Sigmoid colon (tissue), 4 donors: ENCODE data around the gene SLC6A11.

Experiments used
- CTCF ChIP-seq, 4 experiments: fragments of 450-650 bp in 3 of 4; fragments of 200-600 bp in 1 of 4; IDR thresholded peaks; one replicate each; pipeline ENCODE4 v1.5.1; 2016 to 2019; ENCODE audit warnings: antibody characterized with exemption in 4 of 4, mild to moderate bottlenecking in 3 of 4, moderate library complexity in 2 of 4
- POLR2A ChIP-seq, 2 donors: fragments of 450-650 bp; IDR thresholded peaks; one replicate each; pipeline ENCODE4 v1.6.1; 2016; ENCODE audit warnings: antibody characterized with exemption in 2 of 2, mild to moderate bottlenecking in 2 of 2, moderate library complexity in 2 of 2
- POLR2AphosphoS5 ChIP-seq, 4 donors: sonication (generic); formaldehyde crosslinking; IDR thresholded peaks; one replicate each; pipeline ENCODE4 v1.6.1; 2017; ENCODE audit warnings: antibody characterized with exemption in 4 of 4

- TF ChIP-seq CTCF (IDR thresholded peaks at IDR 0.05) (peak in 3 of 4 experiments; percentile 18 to 26 (median 23)), POLR2A (IDR thresholded peaks at IDR 0.05) (no peak), POLR2AphosphoS5 (IDR thresholded peaks at IDR 0.05) (no peak)
These were observed 134.7 kb downstream of the SLC6A11 start for GRCh38 chr3:10950476-10951294.
